Middle frontal gyrus (tissue), 1 donor: ENCODE measurements around the gene SPACDR.
"Not testable (repeated sequence)": the region's sequence is repeated elsewhere in the genome, so short reads cannot be mapped to it uniquely, and the experiment has no call there.

Source experiments
- DNase-seq: peaks from one replicate; pipeline ENCODE4 v3.0.0-alpha.2; 2015; ENCODE audit warnings: low spot score; ENCODE audit errors: extremely low spot score

Gene SPACDR

GRCh38 chr7:100464210-100464660, at the start of gene SPACDR:
TSS of gene SPACDR (minus strand) at chr7:100464260. CDS start at chr7:100464025, 235 bp downstream.
- DNase-seq: no peak

- no peak for DNase-seq
Observed at GRCh38 chr7:100513212-100513810, 49.3 kb upstream of the SPACDR start.

GRCh38 chr7:100510437-100511239, 46.6 kb upstream of the SPACDR start:
- DNase-seq: no peak

GRCh38 chr7:100509231-100509630, 45.2 kb upstream of the SPACDR start:
- no peak for DNase-seq

GRCh38 chr7:100506356-100506923, 42.4 kb upstream of the SPACDR start:
- no peak for DNase-seq

- no peak for DNase-seq
Observed at GRCh38 chr7:100504887-100505611, 41.0 kb upstream of the SPACDR start.

GRCh38 chr7:100504031-100504430, 40.0 kb upstream of the SPACDR start:
- not testable (repeated sequence) for DNase-seq

GRCh38 chr7:100500743-100501142, 36.7 kb upstream of the SPACDR start:
- not testable (repeated sequence) for DNase-seq

- no peak for DNase-seq
Observed at GRCh38 chr7:100496509-100496908, 32.4 kb upstream of the SPACDR start.

GRCh38 chr7:100493476-100494264, 29.6 kb upstream of the SPACDR start:
- no peak for DNase-seq

GRCh38 chr7:100492738-100493475, 28.8 kb upstream of the SPACDR start:
- DNase-seq: no peak

- DNase-seq: no peak
Observed at GRCh38 chr7:100491192-100491578, 27.1 kb upstream of the SPACDR start.

GRCh38 chr7:100490483-100491191, 26.6 kb upstream of the SPACDR start:
- DNase-seq: no peak

- DNase-seq: peak; percentile 95
Observed at GRCh38 chr7:100489824-100490223, 25.8 kb upstream of the SPACDR start.

- DNase-seq: no peak
Observed at GRCh38 chr7:100489121-100489520, 25.1 kb upstream of the SPACDR start.

GRCh38 chr7:100488333-100489095, 24.5 kb upstream of the SPACDR start:
- no peak for DNase-seq

- DNase-seq: no peak
Observed at GRCh38 chr7:100486753-100487446, 22.8 kb upstream of the SPACDR start.

GRCh38 chr7:100486111-100486636, 22.1 kb upstream of the SPACDR start:
- DNase-seq: no peak
